GM18511 (cell line): ENCODE measurements around the gene PCSK6.

Experiments
- ATAC-seq: cut with Tn5 transposase; IDR thresholded peaks from one replicate; pipeline ENCODE4 v1.9.1; 2021; ENCODE audit warnings: mild to moderate bottlenecking, moderate library complexity; ENCODE audit not compliant: unreplicated experiment

PCSK6 gene

DNA sequence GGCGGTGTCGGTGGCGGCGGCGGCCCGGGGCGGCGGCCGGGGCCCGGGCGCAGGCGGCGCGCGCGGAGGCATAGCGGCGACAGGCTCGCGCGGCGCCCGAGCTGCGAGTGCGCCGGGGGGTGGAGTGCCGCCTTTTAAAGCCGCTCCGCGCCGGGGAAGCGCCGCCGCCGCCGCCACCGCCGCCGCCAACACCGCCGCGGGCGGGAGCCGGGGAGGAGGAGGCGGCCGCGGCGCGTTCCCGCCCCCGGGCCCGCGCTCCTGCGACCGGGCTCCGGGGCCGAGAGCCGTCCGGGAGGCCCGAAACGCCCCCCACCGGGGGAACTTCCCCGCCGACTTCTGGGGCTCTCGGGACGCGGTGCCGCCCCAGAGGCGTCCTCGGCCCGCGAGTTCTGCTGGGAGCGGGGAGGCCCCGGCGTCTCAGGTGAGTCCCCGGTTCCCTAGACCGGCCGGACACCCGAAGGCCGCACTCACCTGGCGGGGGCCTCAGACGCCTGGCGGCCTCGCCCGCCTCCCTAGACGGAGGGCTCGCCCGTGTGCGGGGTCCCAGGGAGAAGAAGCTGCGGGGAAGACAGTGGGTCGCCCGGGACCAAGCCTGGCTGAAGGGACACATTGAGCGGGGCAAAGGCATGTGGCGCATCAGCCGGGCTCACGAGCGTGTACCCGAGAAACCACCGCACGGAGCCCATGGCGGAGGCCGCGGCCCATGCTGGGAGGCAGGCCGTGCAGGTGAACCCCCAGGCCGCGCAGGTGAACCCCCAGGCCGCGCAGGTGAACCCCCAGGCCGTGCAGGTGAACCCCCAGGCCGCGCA is at the start of gene PCSK6:
Gene PCSK6, minus strand, starts transcription at position 109 of the 809 bp plus-strand sequence. Its CDS starts 37 bp downstream, at position 72.
- ATAC-seq = no peak

DNA sequence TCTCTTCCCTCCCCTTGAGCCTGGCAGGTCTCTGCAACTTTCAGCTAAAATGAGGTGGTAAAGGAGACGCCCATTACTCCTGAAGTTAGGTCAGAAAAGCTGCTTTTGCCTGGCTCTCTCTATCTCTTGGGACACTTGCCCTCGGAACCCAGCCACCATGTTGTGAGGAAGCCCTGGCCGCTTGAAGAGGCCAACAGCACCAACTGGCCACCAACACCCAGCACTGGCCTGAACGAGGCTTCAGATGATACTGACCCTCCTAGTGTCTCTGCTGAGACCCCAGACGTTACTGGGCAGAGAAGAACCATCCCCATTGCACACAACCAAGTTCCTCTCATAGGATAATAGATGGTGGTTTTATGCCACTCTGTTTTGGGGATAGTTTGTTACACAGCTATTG is 49.5 kb upstream of the PCSK6 start:
- no peak for ATAC-seq

DNA sequence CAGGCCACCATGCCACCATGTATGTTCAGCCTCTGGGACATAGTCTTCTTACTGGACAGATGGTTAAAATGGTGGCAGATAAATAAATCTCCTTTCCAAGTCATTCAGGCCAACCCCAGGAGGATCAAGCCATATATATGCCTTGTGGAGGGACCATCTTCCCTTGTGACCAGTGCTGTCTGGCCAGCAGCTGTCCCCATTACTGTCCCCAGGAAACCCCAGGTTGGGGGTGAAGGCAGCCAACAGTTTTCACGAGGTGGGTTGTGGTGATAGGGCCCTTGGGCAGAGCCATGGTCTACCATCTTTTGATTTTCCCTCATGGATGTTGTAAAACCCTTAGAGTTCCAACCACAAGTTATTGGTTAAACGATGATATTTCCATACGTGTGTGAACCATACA is 48.7 kb upstream of the PCSK6 start:
- ATAC-seq = no peak

DNA sequence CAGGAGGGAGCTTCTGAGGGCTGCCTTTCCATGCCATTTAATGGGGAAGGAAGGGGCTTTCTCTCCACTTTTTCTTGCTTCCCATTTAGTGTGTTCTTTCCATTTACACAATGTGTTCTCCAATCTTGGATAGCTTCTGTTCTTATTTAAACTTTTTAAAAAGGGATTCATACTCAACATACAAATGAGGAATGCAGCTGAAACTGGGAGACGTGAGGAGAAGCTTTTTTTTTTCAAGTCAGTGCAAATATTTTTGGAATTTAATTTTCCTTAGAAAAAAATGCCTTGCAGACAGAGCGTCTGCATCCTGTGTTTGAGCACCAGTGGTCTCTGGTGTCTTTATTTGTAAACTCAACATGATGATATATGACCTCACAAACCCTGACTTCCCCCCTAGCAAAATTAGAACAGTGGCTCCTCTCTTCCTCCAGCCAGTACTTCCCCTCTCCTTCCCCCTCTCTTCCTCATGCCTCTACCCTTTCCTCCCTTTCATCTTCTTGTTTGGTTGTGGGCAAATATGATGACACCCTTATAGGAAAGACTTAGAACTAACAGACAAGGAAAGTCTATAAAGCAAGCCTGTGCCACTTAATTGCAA is 48.1 kb upstream of the PCSK6 start:
- no peak for ATAC-seq

DNA sequence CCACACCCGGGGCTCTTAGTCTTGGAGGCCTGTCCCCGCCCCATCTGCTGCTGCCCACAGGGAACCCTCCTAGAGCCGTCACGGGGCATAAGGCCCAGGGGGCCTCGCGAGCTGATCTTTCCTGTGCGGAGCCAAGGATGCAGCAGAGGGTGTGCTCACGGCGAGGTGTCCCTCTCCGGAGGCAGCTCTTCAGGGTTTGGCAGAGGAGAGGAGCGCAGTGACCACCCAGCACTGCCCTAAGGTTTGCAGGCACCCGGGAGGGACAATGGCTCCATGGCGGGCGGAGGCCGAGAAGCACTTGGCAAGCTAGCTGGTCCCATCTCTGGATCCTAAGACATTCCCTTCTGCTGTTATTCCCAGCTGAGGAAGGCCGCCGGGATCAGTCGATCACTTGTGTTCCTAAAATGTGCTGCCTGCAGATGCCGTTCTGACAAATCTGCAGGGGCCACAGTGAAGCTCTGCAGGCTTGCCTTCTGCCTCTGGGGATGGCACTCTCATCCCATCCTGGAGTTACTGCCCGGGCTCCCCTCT is 47.4 kb upstream of the PCSK6 start:
- ATAC-seq = no peak

DNA sequence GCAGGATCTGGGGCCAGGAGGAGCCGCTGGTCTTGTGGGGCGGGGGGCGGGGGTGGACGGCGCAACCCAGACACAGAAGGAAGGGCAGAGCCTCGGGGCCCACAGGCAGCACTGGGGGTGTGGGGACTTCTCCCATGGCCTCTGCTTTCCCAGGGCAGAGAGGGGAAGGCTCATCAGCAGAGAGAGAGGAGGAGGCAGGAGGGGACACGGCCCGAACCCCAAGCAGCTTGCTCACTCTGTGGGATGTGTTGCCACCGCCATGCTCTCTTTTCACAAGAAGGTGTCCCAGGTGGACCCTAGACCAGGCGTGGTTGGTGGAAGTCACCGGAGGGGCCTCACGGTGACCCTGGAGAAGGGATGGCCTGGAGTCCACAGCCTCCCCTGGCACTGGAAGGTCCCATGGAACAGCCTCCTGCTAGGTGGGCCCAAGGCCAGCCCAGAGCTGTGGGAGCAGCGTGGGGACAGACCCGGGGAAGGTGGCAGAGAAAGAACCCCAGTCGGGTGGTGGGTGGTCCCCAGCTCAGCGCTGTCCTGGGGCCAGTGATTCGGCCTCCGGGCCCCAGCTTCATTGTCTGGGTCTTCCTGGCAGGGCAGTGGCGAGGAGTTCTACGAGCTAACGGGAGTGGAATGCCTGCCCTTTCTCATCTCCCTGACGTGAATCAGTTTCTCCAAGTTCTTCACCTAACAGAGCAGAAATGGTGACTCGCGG is 46.8 kb upstream of the PCSK6 start:
- ATAC-seq = no peak

DNA sequence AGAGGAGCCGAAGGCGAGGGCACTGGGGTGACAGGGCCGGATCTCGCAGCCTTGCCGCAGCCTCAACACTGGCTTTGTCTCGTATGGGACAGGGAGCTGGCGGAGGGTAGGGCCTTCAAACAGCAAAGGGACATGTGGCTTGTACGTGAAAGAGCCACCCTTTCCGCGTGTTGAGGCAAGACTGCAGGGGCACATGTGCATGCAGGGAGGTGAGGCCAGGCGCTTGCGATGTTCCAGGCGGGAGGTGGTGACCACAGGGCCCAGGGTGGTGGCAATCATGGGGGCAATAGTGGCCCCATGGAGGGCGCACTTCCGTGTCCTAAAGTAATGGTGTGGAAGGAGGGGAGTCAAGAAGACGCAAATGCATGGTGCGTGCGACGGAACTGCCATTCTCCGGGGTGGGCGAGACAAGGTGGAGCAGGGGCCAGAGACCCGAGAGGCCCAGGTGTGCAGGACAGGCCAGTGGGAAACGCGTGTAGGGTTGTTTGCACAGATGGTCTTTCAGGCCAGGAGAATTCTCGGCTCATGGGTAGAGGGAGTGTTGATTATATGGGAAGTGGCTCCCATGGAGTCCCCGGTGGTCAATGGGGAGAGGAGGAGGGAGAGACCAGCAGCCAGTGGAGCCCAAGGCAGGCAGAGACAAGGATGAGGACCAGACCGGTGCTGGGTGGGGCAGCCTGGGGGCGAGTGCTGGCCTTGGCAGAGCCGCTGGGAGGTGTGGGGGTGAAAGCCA is 45.8 kb upstream of the PCSK6 start:
- ATAC-seq = no peak

DNA sequence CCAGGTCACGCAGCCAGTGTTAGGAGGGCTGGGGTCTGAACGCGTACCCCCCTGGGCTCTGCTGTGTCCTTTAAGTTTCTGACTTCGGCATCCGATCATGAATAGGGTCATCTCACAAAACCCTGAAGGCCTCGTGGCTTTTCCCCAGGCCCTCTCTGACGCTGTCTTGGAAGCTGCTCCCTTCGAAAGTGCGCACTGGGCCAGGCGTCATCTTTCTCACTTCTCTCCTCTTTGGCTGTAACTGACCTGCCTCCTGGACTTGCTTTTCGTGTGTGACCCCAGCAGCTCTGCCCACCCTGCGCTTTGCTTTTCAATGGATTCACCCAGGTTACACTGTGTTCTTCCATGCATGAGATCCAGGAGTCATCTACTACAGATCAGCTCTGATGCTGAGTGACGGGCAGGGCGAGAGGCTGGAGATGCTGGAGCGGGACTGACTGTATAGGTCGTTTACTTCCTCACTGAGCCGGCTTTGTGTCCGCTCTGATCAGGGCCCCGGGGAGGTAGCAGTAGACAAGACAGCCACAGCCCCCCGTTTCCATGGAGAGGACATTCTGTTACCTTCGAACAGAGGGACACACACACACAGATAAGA is 45.0 kb upstream of the PCSK6 start:
- ATAC-seq = no peak

DNA sequence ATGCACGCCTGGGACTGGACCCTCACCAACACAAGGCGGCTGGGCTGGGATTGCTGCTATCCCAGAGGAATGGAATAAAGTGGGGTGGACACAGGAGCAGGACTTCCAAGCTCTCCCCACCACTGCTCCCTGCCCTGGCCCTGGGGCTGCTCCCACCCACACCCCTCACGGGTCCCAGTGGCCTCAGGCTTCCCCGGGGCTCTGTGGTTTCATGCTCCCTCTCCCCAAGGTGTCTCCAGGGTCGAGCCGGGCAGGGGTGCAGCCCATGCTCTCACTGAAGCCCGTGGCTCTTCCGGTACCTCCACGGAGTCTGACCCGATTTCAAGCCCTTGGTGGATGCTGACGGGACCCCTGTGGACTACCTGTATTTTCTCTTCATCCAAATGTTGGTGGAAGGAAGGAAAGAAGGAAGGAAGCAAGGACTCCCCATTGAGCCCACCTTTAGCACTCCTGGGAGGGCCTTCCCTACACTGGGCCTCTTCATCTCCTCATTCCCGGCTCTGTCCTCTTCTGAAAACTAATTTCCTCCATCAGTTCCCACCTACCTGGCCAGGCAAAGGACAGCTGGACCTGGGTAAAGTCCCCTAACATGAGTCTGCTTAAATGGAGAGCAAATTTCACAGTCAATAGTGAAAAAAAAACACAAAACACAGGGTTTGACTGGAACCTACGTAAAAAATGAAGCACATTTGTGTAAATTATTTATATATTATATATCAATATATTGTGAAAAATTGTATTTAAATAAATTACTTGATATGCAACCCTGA is 44.0 kb upstream of the PCSK6 start:
- ATAC-seq = no peak

DNA sequence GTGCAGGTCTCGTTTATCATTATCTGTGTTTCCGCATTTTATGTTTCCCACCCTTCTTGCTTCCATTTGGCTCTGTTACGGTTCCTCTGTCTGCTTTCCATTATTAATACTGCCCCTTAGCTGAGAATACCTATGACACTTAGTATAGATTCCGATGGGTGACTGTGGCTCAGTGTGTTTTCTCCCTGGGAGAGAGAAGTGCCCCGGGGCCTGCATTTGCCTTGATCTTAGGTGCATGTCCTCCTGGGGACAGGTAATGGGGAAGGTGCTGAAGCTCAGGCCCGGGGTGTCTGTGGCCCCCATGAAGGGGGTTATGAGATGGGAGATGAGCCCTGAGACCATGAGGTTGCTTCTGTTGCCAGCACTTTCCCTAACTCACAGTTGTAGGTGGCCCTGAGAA is 43.4 kb upstream of the PCSK6 start:
- ATAC-seq = no peak

DNA sequence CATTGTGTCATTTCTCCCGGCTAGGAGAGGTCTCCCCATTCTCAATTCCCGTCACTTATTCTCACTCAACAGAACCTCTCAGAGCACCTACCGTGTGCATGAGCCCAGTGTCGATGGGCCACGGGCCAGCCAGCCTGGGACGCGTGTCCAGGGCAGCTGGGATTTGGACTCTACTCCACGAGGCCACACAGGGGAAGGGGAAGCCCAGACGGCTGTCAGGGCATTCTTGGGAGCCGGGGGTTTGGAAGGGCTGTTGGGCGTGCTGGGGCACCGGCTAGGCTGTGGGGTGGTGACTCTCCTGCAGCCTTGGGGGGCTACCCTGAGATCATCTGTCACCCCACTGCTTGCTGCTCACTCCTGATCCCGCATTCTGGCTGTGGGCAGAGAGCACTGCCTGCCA is 41.7 kb upstream of the PCSK6 start:
- ATAC-seq = no peak

DNA sequence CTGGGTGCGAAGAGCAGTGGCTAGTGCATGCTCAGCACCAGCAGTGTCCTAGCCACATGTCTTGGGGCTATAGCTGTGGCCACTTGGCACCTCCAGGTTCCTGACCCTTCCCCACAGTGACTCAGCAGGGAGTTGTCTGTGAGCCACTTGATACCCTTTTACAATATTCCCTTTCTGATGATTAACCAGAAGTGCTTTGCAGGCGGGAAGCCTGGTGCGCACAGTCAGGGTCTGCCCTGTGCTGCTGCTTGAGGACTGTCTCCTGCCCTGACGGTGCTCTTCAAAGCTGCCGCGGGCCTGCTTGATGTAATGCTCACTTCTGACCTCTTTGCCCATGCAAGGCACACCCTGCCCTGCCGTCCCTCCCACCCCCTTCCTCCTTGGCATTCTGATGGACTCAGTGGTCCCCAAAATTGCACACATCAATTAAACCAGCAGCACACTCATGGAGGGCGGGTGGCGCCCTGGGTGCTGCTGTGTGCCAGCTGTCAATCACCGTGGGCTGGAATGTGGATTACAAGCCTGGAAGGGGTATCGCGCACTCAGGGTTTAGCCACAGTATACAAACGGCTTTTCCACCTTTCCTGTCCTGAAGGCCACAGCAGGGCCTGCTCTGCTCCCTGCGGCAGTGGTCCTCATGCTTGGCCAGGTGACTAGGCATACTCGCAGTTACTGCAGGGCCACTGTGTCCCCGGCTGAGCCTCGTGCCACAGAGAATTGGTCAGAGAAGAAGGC is 40.9 kb upstream of the PCSK6 start:
- ATAC-seq = no peak

DNA sequence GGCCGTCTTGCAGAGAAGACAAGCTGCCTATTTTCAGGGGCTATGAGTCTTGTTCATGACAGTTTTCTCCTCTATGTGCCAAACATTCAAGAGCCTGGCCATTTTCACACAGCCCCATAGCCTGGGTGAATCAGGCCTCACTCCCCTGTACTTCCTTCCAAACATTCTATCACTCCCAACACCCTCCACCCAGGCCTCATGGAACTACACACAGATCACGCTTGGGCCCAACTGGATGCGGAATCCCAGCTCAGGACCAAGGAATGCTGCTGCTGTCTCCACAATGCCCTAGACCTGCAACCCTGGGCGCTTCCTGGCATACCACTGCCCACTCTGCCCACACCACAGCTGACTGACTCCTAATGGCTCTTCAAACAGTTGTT is 39.4 kb upstream of the PCSK6 start:
- no peak for ATAC-seq

DNA sequence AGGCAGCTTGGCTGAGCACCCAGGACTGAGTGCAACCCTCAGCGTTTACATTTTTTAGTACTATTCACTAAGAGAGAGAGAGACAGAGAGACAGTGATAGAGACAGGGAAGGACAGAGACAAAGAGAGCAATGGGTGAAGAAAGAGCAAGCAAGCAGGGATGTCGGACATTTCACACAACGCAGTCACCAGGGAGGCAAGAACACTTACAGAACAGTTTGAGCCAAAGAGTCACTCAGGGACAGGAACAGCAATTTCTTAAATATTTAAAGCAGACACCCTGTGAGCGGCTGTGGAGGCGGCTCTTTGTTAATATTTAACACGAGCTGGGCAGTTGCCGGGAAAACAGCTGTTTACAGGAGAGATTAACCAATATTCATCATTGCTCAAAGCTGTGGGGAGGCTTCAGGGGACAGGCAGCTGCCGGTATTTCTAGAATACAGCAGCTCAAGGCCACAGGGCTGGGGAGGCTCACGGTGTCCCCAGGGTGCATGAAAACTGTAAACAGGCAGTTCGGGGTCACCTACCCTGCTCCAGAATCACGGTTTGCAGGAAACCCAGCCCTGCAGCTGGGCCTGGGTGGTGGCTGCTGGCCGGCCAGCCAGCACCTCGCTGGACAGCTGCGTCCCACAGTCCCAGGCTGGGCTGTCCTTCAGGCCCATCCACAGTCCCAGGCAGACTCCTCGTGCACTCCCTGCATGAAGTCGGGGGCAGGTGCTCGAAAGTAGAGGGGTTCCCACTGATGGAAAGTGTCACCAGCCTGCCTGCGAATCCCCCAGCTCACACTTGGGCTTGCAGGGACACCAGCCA is 38.8 kb upstream of the PCSK6 start:
- no peak for ATAC-seq

DNA sequence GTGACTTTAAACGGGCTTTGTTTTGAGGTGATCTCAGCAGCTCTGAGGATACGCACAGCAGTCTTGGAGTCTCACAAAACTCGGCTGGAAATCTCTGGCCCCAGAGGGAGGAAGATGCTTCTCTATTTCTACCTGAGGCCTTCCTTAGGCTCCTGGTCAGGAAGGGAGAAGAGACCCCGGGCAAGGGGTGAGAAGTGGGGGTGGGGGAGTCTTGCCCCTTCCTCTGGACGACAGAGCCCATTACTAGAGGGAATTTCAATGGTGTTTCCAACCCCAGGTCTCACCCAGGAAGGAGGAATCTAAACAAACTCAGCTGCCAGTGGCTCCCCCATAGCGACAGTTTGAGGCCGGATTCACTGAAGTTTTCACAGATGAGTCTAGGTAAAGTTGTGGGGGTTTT is 37.4 kb upstream of the PCSK6 start:
- no peak for ATAC-seq

DNA sequence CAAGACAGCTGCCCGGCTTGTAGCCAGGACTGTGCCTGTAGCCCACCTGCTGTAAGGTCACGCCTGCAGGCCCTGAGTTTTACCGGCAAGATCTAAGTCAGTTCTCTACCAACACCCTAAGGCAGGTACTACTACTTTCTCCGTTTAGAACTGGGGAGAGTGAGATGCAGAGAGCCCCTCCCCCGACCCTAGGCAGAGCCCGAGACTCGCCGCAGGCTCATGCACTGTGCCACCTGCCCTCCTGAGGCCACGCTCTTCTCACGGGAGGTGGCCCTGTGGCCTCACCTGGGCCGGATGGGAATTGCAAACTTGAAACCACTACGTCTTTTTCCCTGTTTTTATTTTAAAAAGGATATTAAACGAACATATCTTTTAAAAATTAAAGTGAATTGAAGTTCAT is 36.9 kb upstream of the PCSK6 start:
- no peak for ATAC-seq

DNA sequence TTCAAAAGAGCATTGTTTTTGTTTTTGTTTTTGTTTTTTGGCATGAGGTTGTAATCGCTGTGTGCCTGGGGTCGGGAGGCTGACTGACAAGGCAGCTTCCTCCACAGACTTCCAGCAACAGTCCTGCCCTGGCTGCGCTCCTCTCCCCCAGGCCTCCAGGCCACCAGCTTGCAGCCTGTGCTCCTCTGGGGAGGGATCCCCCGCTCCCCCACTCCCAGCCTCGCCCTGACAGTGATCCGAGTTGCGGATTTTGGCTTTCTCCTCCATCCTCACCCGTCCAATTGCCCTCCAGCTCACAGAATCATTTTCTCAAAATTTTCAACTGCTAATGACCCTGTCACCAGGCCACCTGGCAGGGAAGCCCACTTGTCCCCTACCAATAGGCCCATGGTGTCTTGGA is 36.5 kb upstream of the PCSK6 start:
- no peak for ATAC-seq

DNA sequence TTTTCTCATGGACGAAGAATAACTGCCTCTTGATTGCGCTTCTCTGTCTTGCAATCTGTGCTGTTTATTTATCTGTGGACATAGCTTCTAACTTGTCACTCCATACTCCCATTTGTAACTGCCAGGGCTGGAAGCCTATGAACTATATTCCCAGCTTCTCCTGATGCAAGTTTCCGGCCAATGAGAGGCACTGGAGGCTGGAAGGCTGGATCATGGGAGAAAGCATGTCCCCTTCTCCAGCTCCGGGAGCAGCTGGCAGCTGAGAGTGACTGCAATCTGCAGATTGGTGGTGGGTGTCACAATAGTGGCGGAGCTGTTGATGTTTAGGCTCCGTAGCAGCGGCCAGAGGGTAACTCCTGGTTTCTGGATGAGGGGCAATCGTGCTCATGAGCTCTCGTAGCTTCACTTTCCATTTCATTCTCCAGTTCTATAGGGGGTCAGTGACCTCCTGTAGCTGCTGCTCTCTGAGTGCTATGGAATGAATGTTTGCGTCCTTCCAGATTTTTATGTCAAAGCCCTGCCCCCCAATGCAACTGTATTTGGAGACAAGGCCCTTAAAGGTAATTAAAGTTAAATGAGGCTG is 35.7 kb upstream of the PCSK6 start:
- no peak for ATAC-seq
